ENCODE results near the gene ARHGAP15.

DNA sequence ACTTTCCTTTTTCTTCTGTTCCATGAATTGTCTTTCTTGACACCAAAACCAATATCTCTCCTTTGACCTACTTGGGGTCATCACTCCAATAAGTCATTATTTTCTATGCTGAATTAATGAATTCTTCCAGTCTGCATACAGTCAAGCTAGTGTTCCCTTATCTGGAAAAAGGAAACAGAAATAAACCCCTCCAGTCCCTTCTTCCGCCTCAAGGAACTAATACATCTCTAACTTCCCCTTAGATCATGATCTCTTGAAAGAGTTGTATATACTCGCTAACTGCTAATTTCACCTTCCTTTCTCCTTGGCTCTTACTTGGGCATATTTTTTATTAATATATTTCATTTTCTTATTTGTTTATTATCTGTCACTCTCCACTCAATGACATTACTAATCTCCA, 7.3 kb upstream of the ARHGAP15 start:
- TF ChIP-seq, protein P1, sequence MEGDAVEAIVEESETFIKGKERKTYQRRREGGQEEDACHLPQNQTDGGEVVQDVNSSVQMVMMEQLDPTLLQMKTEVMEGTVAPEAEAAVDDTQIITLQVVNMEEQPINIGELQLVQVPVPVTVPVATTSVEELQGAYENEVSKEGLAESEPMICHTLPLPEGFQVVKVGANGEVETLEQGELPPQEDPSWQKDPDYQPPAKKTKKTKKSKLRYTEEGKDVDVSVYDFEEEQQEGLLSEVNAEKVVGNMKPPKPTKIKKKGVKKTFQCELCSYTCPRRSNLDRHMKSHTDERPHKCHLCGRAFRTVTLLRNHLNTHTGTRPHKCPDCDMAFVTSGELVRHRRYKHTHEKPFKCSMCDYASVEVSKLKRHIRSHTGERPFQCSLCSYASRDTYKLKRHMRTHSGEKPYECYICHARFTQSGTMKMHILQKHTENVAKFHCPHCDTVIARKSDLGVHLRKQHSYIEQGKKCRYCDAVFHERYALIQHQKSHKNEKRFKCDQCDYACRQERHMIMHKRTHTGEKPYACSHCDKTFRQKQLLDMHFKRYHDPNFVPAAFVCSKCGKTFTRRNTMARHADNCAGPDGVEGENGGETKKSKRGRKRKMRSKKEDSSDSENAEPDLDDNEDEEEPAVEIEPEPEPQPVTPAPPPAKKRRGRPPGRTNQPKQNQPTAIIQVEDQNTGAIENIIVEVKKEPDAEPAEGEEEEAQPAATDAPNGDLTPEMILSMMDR (IDR thresholded peaks at IDR 0.05 in 2 of 3, conservative IDR thresholded peaks at IDR 0.05 in 1 of 3; ENCODE audit: borderline replicate concordance in 1 of 3, insufficient read depth in 1 of 3, low read depth in 2 of 3, low read length in 2 of 3), result no peak
- no peak for TF ChIP-seq EZH2 (IDR thresholded peaks at IDR 0.05)
- TF ChIP-seq POLR2A (IDR thresholded peaks at IDR 0.05; ENCODE audit: borderline replicate concordance, extremely low read depth, insufficient read depth, insufficient read length), result no peak
- no peak for TF ChIP-seq POLR2AphosphoS5 (IDR thresholded peaks at IDR 0.05; ENCODE audit: low read depth, low read length)
- TF ChIP-seq SP1 (IDR thresholded peaks at IDR 0.05; ENCODE audit: low read depth), result no peak
- TF ChIP-seq, protein P2, sequence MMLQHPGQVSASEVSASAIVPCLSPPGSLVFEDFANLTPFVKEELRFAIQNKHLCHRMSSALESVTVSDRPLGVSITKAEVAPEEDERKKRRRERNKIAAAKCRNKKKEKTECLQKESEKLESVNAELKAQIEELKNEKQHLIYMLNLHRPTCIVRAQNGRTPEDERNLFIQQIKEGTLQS (IDR thresholded peaks at IDR 0.05), result no peak
- TF ChIP-seq, protein P3, sequence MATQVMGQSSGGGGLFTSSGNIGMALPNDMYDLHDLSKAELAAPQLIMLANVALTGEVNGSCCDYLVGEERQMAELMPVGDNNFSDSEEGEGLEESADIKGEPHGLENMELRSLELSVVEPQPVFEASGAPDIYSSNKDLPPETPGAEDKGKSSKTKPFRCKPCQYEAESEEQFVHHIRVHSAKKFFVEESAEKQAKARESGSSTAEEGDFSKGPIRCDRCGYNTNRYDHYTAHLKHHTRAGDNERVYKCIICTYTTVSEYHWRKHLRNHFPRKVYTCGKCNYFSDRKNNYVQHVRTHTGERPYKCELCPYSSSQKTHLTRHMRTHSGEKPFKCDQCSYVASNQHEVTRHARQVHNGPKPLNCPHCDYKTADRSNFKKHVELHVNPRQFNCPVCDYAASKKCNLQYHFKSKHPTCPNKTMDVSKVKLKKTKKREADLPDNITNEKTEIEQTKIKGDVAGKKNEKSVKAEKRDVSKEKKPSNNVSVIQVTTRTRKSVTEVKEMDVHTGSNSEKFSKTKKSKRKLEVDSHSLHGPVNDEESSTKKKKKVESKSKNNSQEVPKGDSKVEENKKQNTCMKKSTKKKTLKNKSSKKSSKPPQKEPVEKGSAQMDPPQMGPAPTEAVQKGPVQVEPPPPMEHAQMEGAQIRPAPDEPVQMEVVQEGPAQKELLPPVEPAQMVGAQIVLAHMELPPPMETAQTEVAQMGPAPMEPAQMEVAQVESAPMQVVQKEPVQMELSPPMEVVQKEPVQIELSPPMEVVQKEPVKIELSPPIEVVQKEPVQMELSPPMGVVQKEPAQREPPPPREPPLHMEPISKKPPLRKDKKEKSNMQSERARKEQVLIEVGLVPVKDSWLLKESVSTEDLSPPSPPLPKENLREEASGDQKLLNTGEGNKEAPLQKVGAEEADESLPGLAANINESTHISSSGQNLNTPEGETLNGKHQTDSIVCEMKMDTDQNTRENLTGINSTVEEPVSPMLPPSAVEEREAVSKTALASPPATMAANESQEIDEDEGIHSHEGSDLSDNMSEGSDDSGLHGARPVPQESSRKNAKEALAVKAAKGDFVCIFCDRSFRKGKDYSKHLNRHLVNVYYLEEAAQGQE (IDR thresholded peaks at IDR 0.05; ENCODE audit: low read depth), result no peak
- TF ChIP-seq TCF7L2 (IDR thresholded peaks at IDR 0.05; ENCODE audit: borderline replicate concordance, extremely low read depth, insufficient read depth, insufficient read length), result no peak
- TF ChIP-seq RAD21 (IDR thresholded peaks at IDR 0.05; ENCODE audit: low read depth), result no peak
